Prostate gland (tissue), 2 donors: ENCODE results near the gene FUCA1.

Experiments used
- CTCF ChIP-seq, 4 experiments: fragments of 200-600 bp in 2 of 4; fragments of 450-650 bp in 2 of 4; sonication (generic) in 2 of 4; IDR thresholded peaks; 1 replicate in 3 of 4; 2 replicates in 1 of 4; pipeline ENCODE4 v1.5.1; 2016 to 2019; ENCODE audit warnings: antibody characterized with exemption in 4 of 4, mild to moderate bottlenecking in 2 of 4, moderate library complexity in 2 of 4
- POLR2A ChIP-seq: fragments of 450-650 bp; IDR thresholded peaks from one replicate; pipeline ENCODE4 v1.6.1; 2016; ENCODE audit warnings: antibody characterized with exemption, mild to moderate bottlenecking
- POLR2AphosphoS5 ChIP-seq: sonication (generic); formaldehyde crosslinking; IDR thresholded peaks from one replicate; pipeline ENCODE4 v1.6.1; 2017; ENCODE audit warnings: antibody characterized with exemption

GRCh38 chr1:23854568-23854967 lies 13.5 kb downstream of the FUCA1 start:
- TF ChIP-seq CTCF (IDR thresholded peaks at IDR 0.05): no peak
- TF ChIP-seq POLR2A: no peak
- TF ChIP-seq POLR2AphosphoS5: no peak
